Measurements from ENCODE around the gene EPHX1.

- TF ChIP-seq CTCF (IDR thresholded peaks at IDR 0.05; ENCODE audit: low read depth, low read length) (no peak), POLR2A (IDR thresholded peaks at IDR 0.05; ENCODE audit: extremely low read depth, insufficient read length) (no peak)
Measured at GRCh38 chr1:225760531-225760930, 49.4 kb upstream of the EPHX1 start.

Measured in NB4 (cell line).